NT2/D1 (cell line): ENCODE measurements around the gene SPATA46.

Experiments used
- DNase-seq: peaks from one replicate; pipeline ENCODE4 v3.0.0-alpha.2; 2011; ENCODE audit warnings: low read depth, low spot score
- H3K27me3 ChIP-seq: 2 replicates; pipeline ENCODE4 v1.6.0; 2011; ENCODE audit warnings: mild to moderate bottlenecking; ENCODE audit not compliant: insufficient read length, insufficient read depth
- H3K36me3 ChIP-seq: 2 replicates; pipeline ENCODE4 v1.6.1; 2011; ENCODE audit warnings: mild to moderate bottlenecking, low read length, mixed read lengths; ENCODE audit not compliant: insufficient read depth, insufficient read length
- H3K4me1 ChIP-seq: 2 replicates; pipeline ENCODE4 v1.5.1; 2011; ENCODE audit not compliant: insufficient read depth, insufficient read length
- H3K4me3 ChIP-seq: 2 replicates; pipeline ENCODE4 v1.5.1; 2011; ENCODE audit warnings: low read depth; ENCODE audit not compliant: insufficient read length
- H3K9ac ChIP-seq: 2 replicates; pipeline ENCODE4 v1.6.0; 2011; ENCODE audit warnings: low read depth; ENCODE audit not compliant: insufficient read length
- H3K9me3 ChIP-seq: 2 replicates; pipeline ENCODE4 v1.5.1; 2011; ENCODE audit warnings: mild to moderate bottlenecking, low read length; ENCODE audit not compliant: insufficient read depth
- SUZ12 ChIP-seq: IDR thresholded peaks from 2 replicates; pipeline ENCODE4 v1.6.1; 2011; ENCODE audit not compliant: insufficient read length, insufficient read depth; ENCODE audit errors: extremely low read depth
- YY1 ChIP-seq: IDR thresholded peaks from 2 replicates; pipeline ENCODE4 v1.6.1; 2011; ENCODE audit not compliant: insufficient read length, insufficient read depth
- ZNF274 ChIP-seq: IDR thresholded peaks from 2 replicates; pipeline ENCODE4 v1.6.1; 2011; ENCODE audit warnings: mild to moderate bottlenecking, low read depth, low read length

SPATA46 gene

DNA sequence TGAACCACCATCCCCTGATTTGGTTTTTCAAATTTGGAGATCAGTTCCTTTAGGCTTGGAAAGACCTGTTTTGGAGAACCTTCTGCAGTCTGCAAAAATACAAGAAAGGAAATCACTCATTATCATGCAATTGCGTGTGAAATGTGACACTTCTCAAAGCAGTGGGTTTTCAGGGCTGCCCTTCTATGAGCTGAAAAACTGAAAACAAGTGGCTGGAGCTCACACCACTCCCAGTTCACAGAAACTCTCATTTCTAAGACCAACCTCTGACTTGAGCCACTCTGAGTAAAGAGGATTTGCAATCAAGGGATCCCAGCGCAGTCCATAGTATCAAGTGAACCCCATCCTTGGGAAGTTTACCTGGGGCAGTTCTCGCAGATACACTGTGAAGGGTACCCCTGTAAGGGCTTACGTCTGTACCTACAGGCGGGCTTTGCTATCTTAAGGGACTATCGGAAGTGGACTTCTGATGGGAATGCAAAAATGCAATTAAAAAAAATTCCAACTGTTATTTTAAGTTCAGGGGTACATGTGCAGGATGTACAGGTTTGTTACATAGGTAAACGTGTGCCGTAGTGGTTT is 22.4 kb upstream of the SPATA46 start:
- Histone ChIP-seq H3K4me1 (peaks cover 2% of the 10 kb centered on the region), H3K9me3 (no peaks in the 10 kb centered on the region), H3K9ac (no peak overlapping the region), H3K4me3 (no peak overlapping the region), H3K36me3 (no peaks in the 10 kb centered on the region), H3K27me3 (no peaks in the 10 kb centered on the region)
- no peak for DNase-seq
- TF ChIP-seq YY1 (no peak), ZNF274 (no peak), SUZ12 (no peak)

DNA sequence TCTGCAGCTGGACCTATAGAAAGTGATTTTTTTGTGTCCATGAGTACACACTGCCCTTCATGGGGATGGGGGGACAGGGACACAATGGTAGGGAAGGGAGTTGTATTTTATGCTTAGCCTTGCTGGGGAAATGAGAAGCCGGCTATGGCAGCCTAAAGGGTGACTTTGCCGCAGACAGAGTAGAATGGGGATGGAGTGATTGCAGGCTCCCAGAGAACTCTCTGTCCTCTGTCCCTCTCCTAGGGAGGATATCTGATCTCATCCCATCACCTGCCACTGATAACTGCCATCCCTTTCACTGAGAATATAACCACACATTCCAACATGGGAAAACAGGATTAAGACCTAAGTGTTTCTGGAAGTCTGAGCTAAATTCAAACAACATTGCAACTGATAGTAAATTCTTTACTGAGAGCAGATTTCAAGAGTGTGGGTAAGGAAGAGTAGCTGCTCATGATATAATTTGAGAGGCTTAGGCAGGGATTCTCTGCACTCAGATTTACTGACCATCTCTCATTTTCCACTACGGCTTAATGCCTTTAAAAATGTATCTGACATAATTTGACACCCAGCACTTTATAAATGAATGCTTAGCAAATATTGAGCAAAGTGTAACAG is 21.4 kb upstream of the SPATA46 start:
- TF ChIP-seq SUZ12, result no peak
- no peak for TF ChIP-seq ZNF274
- TF ChIP-seq YY1, result no peak

DNA sequence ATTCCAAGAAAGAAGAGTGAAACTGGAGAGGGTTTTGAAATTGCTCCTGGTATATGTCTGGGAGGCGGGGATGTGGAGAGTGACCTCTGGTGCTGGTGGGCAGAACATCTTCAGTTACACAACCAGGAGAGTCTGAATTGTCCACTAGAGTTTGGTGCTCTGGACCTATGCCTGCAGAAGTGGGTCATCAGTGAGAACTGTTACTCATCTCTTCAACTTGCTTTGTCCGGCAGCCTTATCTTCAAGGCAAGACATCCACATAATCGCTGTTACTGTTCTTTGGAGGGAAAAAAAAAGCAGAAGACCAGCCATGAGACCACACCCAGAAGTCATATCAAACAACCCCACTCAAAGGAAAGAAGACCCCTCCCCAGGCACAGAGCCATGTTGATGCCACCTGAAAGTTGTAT is 20.4 kb upstream of the SPATA46 start:
- no peaks in the 10 kb centered on the region for H3K36me3 ChIP-seq
- TF ChIP-seq SUZ12 (no peak), ZNF274 (no peak), YY1 (no peak)
- no peak overlapping the region for H3K9ac ChIP-seq
- no peaks in the 10 kb centered on the region for H3K27me3 ChIP-seq
- H3K4me3 ChIP-seq, result no peak overlapping the region
- no peaks in the 10 kb centered on the region for H3K4me1 ChIP-seq
- no peak for DNase-seq
- H3K9me3 ChIP-seq, result no peaks in the 10 kb centered on the region

More for the DNA sequence above, 21.4 kb upstream of the SPATA46 start:
- H3K4me3 ChIP-seq, result no peak overlapping the region
- no peak overlapping the region for H3K9ac ChIP-seq
- H3K9me3 ChIP-seq, result no peaks in the 10 kb centered on the region
- no peaks in the 10 kb centered on the region for H3K27me3 ChIP-seq
- no peak for DNase-seq
- no peaks in the 10 kb centered on the region for H3K36me3 ChIP-seq
- peaks cover 2% of the 10 kb centered on the region for H3K4me1 ChIP-seq

DNA sequence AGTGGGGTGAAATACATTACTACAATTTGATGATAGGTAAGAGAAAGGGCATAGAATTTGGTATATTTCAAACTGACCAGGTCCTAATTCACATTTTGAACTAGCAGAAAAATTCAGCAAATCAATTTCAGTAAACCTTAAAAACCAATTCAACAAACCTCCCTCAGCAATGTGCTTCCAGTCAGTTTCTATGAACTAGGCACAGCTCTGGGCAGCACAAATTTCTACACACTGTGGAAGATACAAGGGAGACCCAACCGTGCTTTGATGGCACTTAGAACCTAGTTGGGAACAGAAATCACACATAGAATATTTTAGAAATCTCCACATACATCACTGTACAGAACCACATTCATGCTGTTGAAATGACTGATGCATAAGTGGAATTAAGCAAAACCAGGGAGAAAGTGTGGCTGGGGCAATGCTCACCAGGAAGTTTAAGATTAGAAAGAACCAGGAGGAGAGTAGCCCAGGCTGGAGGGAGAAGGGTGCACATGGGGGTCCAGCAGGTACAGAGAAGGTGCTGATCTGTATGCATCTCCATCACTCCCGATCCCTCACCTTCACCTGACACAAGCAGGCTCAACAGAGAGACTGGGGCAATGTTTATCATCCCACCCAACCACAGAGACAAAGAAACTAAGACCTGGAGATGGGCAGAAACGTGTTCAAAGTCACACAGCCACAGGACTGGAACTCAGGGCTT is 19.7 kb upstream of the SPATA46 start:
- TF ChIP-seq ZNF274, result no peak
- TF ChIP-seq SUZ12, result no peak
- no peak for TF ChIP-seq YY1
- Histone ChIP-seq H3K27me3 (no peaks in the 10 kb centered on the region), H3K9ac (no peak overlapping the region)

DNA sequence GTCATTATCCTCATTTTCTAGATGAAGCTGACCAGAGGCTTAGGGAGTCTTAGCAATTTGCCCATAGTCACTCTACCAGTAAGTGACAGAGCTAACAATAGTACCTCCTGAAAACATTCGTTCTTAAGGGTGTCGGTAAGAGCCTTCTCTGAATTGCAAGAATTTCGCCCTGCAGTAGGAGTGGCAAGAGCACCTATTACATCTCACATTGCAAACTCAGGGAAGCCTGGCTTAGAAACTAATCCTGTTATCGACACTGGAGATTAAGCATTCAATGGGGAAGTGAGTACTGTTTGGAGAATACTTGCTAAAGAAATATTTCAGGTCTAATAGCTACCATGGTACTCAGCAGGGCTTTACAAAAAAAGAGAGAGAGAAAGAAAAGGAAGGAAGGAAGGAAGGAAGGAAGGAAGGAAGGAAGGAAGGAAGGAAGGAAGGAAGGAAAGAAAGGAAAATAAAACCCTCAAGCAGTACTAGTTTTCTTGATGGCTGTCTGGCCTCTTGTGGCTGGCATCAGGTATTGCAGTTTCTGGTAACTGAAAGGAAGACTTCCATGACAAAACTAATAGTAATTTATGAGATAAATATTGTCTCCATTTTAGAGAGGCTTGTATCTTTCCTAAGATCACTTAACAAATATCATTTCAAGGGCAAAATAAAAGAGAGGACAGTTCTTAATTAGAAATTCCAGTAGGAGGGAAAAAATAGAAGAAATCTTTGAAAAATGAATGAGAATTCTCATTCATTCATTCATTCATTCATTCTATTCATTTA is 15.3 kb upstream of the SPATA46 start:
- no peak for DNase-seq
- Histone ChIP-seq H3K9me3 (no peaks in the 10 kb centered on the region), H3K9ac (no peak overlapping the region), H3K36me3 (no peaks in the 10 kb centered on the region), H3K4me1 (peaks cover 6% of the 10 kb centered on the region), H3K4me3 (no peak overlapping the region), H3K27me3 (no peaks in the 10 kb centered on the region)
- TF ChIP-seq YY1, result no peak
- TF ChIP-seq ZNF274, result no peak
- no peak for TF ChIP-seq SUZ12

More for the DNA sequence above, 19.7 kb upstream of the SPATA46 start:
- no peaks in the 10 kb centered on the region for H3K9me3 ChIP-seq
- no peak for DNase-seq
- H3K36me3 ChIP-seq, result no peaks in the 10 kb centered on the region
- no peak overlapping the region for H3K4me3 ChIP-seq
- no peaks in the 10 kb centered on the region for H3K4me1 ChIP-seq

DNA sequence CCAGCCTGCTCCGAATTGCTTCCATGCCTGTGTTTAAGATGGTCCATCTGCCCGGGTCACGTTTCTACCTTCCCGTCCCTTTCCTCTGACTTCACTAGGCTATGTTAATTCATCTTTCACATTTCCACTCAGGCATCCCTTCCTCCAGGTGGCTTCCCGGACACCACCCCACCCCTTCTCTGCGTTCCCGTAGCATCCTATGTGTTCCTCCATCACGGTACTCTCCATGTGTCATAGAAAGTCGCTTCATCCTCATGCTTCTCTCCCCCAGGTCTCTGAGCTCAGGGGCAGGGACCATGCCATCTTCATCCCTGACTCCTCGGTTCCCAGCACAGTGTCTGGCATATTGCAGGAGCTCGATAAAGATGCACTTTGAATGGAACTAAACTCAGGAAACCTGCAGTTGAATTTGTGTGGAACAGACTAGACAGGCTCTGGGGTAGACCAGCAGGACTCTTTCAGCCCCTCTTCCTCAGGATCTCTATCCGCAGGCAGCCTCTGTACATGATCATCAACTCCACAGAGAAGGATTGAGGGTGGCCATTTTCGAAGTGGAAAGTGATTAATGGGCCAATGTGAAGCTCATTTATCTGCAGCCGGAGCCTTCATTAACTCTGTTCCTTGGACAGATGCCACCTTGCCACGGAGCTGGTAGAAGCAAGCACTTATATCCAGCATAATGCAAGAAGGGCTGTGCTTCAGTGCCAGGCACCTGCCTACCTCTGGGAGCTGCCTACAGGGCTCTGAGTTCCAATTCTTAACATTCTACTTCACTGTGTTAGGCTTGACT is 13.9 kb upstream of the SPATA46 start:
- DNase-seq, result no peak
- Histone ChIP-seq H3K4me1 (peaks cover 6% of the 10 kb centered on the region), H3K4me3 (no peak overlapping the region), H3K27me3 (no peaks in the 10 kb centered on the region), H3K36me3 (peaks cover 3% of the 10 kb centered on the region), H3K9ac (no peak overlapping the region), H3K9me3 (no peaks in the 10 kb centered on the region)
- TF ChIP-seq ZNF274 (no peak), YY1 (no peak), SUZ12 (no peak)
